Choroid plexus epithelial cell (primary cell): ENCODE results near the gene CALB2.

Experiments
- DNase-seq: peaks from one replicate; pipeline ENCODE4 v3.0.0-alpha.2; 2010; ENCODE audit warnings: low read depth
- H3K4me3 ChIP-seq: 2 replicates; pipeline ENCODE4 v1.5.1; 2011; ENCODE audit warnings: low read depth, mild to moderate bottlenecking, control low read depth, low read length, moderate library complexity
- TF ChIP-seq, protein P1 (sequence below): conservative IDR thresholded peaks from 2 replicates; pipeline ENCODE4 v1.5.1; 2011; ENCODE audit warnings: low read depth, mild to moderate bottlenecking, control low read depth, inconsistent platforms, low read length, moderate library complexity

The CALB2 gene

DNA sequence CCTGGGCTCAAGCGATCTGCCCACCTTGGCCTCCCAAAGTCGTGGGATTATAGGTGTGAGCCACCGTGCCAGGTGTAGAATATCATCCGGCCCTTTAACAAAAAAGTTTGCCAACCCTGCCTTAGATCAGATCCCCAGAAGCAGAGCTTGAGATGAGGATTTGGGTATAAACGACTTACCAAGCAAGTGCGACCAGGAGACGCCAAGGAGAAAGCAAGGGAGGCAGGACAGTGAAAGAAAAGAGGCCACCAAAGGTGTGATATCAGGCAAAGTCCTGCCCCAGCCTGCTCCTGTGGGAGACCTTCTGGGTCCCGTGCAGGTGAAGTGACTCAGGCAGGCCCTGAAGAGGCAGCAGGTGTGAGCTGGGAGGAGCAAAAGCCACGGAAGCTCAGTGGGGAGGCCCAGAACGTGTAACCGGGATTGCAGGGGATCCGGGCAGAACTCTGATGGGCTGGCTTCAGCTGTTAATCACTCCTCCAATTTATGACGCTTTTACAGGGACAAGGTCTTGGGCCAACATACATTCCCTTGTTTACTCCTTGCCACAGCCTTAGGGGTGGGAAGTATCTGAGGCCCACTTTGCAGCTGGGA lies 14.1 kb upstream of the CALB2 start:
- TF ChIP-seq, protein P1, sequence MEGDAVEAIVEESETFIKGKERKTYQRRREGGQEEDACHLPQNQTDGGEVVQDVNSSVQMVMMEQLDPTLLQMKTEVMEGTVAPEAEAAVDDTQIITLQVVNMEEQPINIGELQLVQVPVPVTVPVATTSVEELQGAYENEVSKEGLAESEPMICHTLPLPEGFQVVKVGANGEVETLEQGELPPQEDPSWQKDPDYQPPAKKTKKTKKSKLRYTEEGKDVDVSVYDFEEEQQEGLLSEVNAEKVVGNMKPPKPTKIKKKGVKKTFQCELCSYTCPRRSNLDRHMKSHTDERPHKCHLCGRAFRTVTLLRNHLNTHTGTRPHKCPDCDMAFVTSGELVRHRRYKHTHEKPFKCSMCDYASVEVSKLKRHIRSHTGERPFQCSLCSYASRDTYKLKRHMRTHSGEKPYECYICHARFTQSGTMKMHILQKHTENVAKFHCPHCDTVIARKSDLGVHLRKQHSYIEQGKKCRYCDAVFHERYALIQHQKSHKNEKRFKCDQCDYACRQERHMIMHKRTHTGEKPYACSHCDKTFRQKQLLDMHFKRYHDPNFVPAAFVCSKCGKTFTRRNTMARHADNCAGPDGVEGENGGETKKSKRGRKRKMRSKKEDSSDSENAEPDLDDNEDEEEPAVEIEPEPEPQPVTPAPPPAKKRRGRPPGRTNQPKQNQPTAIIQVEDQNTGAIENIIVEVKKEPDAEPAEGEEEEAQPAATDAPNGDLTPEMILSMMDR = no peak
- no peak for DNase-seq
- H3K4me3 ChIP-seq = no peak overlapping the region

DNA sequence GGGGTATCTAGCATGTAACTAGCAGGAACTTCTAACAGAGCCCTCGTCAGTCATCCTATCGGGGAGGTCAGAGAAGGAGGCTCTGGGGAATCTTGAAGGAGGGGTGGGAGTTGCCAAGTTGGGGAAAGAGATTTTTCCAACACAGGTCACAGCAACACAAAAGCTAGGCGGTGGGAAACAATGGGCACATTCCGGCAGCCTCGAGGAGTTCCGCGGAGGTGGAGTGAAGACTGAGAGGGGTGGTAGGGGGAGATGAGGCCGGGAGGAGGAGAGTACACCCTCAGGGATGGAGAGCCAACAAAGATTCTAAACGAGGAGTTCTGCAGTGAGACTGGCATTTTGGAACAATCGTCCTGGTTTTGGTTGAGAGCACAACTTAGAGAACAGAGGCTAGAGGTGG lies 13.5 kb upstream of the CALB2 start:
- H3K4me3 ChIP-seq = no peak overlapping the region
- no peak for DNase-seq
- TF ChIP-seq, protein P1 = no peak

DNA sequence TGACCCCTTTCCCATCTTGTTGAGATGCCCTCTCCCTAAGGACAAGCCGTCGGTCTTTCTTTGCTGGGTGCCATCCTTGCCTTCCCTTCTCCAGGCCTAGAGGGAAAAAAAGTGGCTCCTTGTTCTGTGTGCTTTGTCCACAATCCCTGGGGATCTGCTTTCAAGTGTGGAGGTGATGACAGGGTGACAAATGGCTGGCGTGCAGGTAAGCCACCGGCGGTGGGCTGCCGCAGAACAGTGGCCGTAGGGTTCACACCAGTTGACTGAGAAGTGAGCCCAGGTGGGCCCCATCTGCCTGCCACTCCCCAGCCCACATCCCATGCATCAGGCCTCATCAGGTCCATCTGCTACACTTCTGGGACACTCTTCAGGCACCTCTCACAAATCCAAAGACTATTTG lies 11.4 kb upstream of the CALB2 start:
- no peak for DNase-seq
- TF ChIP-seq, protein P1 = no peak
- H3K4me3 ChIP-seq = no peak overlapping the region

DNA sequence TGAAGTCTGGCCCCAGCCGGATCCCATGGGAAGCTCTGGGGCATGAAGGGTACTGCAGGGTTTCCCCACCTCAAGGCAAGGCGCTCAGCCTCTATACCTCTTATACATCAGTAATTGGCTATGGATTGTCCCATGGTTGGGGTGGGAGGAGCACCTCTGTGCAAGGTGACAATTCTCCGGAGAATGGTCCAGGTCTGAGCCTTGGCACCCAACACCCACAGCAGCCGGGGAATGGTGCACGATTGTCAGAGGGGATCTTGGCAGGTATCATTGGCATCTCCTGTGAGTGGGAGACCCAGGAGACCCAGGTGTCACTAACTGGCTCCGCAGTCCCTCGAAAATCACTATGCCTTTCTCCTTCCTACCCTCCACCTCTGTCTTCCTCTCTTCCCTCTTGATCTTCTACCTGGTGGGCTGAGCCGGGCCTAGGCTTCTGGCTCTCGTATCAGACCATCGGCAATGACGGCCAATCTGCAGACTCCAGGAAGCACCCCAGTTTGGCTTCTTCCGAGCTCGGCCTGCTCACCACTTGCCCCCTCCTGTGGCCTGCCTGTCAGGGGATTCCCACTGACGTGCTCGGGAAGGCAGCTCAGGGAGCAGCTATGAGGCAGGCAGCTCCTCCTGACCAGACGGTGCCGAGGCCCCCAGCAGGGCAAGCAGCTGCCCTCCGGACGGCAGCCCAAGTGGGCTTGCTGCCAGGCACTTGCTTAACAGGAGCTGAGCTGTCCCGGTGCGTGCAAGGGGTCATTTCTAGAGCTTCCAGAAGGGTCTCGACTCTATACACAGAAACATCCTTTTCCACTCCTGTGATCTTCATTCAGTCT lies 10.0 kb upstream of the CALB2 start:
- DNase-seq = no peak
- TF ChIP-seq, protein P1 = no peak
- no peak overlapping the region for H3K4me3 ChIP-seq

DNA sequence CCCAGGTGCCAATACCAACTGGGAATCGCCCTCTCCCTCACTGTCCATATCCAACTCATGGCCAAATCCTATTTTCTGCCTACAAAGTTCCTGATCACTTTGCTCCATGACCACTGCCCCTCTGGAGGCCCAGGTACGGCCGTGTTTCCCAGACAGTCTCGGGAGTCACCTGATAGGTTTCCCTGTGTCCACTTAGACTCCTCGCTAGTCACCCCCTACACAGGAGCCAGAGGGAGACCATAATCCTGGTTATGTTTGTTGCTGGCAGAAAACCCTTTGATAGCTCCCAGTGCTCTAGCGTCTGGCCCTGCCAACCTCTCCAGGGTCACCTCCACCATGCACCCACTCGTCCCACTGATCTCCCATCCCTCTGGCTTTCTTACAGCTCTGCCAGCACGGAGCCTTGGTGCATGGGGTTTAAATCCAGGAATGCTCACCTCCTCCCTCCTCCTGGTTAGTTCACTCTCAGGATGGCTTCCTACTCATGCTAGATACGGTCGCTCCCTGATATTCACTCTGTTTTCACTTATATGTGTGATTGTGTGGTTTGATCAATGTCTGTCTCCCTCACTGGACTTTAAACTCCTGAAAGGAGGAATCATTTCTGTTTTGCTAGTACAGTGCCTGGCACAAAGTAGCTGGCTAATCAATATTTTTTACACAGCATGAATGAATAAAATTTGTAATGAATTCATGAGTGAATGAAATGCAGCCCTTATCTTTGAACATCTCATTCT lies 7.5 kb upstream of the CALB2 start:
- H3K4me3 ChIP-seq = no peak overlapping the region
- no peak for DNase-seq
- TF ChIP-seq, protein P1 = no peak

DNA sequence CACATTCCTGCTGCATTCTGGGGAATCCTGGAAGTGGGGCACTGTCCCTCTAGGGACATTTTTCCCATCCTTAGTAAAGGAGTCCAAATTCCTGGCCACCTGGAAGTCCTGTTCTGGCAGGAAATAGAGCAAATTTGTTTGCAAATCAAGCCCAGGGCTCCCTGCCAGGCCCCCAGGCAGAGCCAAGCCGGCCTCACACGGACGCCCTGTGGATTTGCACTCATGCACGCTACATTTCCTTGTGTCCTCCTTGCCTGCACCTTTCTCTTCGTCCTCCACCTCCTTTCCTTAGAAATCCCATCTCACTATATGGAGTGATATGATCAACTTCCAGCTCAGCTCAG lies 7.0 kb upstream of the CALB2 start:
- TF ChIP-seq, protein P1 = no peak
- H3K4me3 ChIP-seq = no peak overlapping the region
- DNase-seq = no peak
